ENCODE data around the gene C11orf65.

The C11orf65 gene

DNA sequence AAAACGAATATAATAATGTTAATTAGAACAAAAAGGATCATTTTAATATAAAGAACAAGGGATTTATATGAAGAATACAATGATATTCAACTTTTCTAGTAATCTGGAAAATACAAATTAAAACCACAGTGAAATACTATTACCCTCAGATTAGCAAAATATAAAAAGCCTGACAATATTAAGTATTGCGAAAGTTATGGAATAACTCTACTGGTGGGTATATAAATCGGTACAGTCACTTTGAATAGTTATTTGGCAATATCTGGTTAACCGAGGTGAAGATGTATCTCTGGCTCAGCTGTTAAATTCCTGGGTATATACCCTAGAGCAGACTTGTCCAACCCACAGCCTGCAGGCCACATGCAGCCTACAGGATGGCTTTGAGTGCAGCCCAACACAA is 125.7 kb downstream of the C11orf65 start:
- Histone ChIP-seq H3K27ac (ENCODE audit: extremely low read depth, low read depth, low read length) (no peak overlapping the region), H3K4me3 (ENCODE audit: low read depth, low read length) (no peak overlapping the region), H3K36me3 (ENCODE audit: control insufficient read depth in 2 of 2, insufficient read depth in 1 of 2, low read length in 2 of 2) (peaks cover 0 to 25% of the 10 kb centered on the region in 2 experiments; a peak in 1 of 3 replicates), H3K9me3 (ENCODE audit: control insufficient read depth, insufficient read depth, low read depth, low read length) (no peaks in the 10 kb centered on the region), H3K4me1 (ENCODE audit: control insufficient read depth, insufficient read depth, low read length) (no peaks in the 10 kb centered on the region)
- TF ChIP-seq, protein P1, sequence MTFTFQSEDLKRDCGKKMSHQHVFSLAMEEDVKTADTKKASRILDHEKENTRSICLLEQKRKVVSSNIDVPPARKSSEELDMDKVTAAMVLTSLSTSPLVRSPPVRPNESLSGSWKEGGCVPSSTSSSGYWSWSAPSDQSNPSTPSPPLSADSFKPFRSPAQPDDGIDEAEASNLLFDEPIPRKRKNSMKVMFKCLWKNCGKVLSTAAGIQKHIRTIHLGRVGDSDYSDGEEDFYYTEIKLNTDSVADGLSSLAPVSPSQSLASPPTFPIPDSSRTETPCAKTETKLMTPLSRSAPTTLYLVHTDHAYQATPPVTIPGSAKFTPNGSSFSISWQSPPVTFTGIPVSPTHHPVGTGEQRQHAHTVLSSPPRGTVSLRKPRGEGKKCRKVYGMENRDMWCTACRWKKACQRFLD (tag by site-specific recombination; IDR thresholded peaks at IDR 0.05): no peak
- TF ChIP-seq SCRT2 (tag by site-specific recombination; IDR thresholded peaks at IDR 0.05) (no peak), ZNF624 (tag by site-specific recombination; IDR thresholded peaks at IDR 0.05) (no peak), ZNF214 (tag by site-specific recombination; IDR thresholded peaks at IDR 0.05; ENCODE audit: borderline replicate concordance) (no peak), ZNF175 (tag by site-specific recombination; IDR thresholded peaks at IDR 0.05) (no peak), ZNF404 (tag by site-specific recombination; IDR thresholded peaks at IDR 0.05) (no peak), SALL2 (tag by site-specific recombination; IDR thresholded peaks at IDR 0.05; ENCODE audit: borderline replicate concordance) (no peak), ZBTB17 (tag by site-specific recombination; IDR thresholded peaks at IDR 0.05) (no peak), ZNF366 (tag by site-specific recombination; conservative IDR thresholded peaks at IDR 0.05) (no peak), ZNF350 (tag by site-specific recombination; IDR thresholded peaks at IDR 0.05) (no peak), ZFHX2 (tag by site-specific recombination; conservative IDR thresholded peaks at IDR 0.05) (no peak), ZNF174 (tag by site-specific recombination; IDR thresholded peaks at IDR 0.05) (no peak)
- TF ChIP-seq, protein P2, sequence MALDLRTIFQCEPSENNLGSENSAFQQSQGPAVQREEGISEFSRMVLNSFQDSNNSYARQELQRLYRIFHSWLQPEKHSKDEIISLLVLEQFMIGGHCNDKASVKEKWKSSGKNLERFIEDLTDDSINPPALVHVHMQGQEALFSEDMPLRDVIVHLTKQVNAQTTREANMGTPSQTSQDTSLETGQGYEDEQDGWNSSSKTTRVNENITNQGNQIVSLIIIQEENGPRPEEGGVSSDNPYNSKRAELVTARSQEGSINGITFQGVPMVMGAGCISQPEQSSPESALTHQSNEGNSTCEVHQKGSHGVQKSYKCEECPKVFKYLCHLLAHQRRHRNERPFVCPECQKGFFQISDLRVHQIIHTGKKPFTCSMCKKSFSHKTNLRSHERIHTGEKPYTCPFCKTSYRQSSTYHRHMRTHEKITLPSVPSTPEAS (tag by site-specific recombination; IDR thresholded peaks at IDR 0.05): no peak
- POLR2A ChIA-PET: no interaction called here
- CTCF ChIA-PET: no interaction called here

DNA sequence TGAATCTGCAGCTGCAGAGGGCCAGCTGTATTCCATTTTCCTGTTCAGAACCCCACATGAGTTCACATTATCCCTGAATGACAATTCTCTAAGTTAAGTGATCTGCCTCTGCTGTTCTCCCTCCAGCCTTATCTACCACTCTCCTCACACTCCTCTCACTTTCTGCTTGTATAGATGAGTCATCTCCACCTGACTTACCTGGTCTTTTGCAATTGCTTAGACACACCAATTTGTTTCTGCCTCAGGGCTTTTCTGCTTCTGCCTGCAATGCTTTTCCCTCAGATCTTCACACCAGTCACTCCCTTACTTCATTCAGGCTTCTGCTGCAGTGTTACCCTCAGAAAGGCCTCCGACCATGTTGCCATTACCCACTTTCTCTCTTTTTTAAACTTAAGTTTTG is 126.4 kb downstream of the C11orf65 start:
- ChIA-PET CTCF (no interaction called here), POLR2A (no interaction called here)
- H3K36me3 ChIP-seq (ENCODE audit: control insufficient read depth in 2 of 2, insufficient read depth in 1 of 2, low read length in 2 of 2): peaks cover 0 to 31% of the 10 kb centered on the region in 2 experiments; a peak in 1 of 3 replicates
- H3K4me3 ChIP-seq (ENCODE audit: low read depth, low read length): no peak overlapping the region
- H3K27ac ChIP-seq (ENCODE audit: extremely low read depth, low read depth, low read length): no peak overlapping the region
- no peaks in the 10 kb centered on the region for H3K9me3 ChIP-seq (ENCODE audit: control insufficient read depth, insufficient read depth, low read depth, low read length)
- H3K4me1 ChIP-seq (ENCODE audit: control insufficient read depth, insufficient read depth, low read length): no peaks in the 10 kb centered on the region
- TF ChIP-seq ZNF214 (tag by site-specific recombination; IDR thresholded peaks at IDR 0.05; ENCODE audit: borderline replicate concordance): no peak
- no peak for TF ChIP-seq ZNF341 (tag by site-specific recombination; IDR thresholded peaks at IDR 0.05; ENCODE audit: low read depth)
- TF ChIP-seq ZNF521 (tag by site-specific recombination; IDR thresholded peaks at IDR 0.05): no peak
- TF ChIP-seq, protein P1 (tag by site-specific recombination; IDR thresholded peaks at IDR 0.05): no peak
- no peak for TF ChIP-seq ZNF514 (tag by site-specific recombination; IDR thresholded peaks at IDR 0.05)
- TF ChIP-seq ZNF785 (tag by site-specific recombination; IDR thresholded peaks at IDR 0.05): no peak
- TF ChIP-seq ZNF560 (tag by site-specific recombination; IDR thresholded peaks at IDR 0.05; ENCODE audit: borderline replicate concordance): no peak
- TF ChIP-seq ZNF585B (tag by site-specific recombination; IDR thresholded peaks at IDR 0.05): no peak
- TF ChIP-seq, protein P3, sequence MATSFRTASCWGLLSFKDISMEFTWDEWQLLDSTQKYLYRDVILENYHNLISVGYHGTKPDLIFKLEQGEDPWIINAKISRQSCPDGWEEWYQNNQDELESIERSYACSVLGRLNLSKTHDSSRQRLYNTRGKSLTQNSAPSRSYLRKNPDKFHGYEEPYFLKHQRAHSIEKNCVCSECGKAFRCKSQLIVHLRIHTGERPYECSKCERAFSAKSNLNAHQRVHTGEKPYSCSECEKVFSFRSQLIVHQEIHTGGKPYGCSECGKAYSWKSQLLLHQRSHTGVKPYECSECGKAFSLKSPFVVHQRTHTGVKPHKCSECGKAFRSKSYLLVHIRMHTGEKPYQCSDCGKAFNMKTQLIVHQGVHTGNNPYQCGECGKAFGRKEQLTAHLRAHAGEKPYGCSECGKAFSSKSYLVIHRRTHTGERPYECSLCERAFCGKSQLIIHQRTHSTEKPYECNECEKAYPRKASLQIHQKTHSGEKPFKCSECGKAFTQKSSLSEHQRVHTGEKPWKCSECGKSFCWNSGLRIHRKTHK (tag by site-specific recombination; IDR thresholded peaks at IDR 0.05): no peak
- TF ChIP-seq, protein P4, sequence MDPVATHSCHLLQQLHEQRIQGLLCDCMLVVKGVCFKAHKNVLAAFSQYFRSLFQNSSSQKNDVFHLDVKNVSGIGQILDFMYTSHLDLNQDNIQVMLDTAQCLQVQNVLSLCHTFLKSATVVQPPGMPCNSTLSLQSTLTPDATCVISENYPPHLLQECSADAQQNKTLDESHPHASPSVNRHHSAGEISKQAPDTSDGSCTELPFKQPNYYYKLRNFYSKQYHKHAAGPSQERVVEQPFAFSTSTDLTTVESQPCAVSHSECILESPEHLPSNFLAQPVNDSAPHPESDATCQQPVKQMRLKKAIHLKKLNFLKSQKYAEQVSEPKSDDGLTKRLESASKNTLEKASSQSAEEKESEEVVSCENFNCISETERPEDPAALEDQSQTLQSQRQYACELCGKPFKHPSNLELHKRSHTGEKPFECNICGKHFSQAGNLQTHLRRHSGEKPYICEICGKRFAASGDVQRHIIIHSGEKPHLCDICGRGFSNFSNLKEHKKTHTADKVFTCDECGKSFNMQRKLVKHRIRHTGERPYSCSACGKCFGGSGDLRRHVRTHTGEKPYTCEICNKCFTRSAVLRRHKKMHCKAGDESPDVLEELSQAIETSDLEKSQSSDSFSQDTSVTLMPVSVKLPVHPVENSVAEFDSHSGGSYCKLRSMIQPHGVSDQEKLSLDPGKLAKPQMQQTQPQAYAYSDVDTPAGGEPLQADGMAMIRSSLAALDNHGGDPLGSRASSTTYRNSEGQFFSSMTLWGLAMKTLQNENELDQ (tag by site-specific recombination; IDR thresholded peaks at IDR 0.05; ENCODE audit: low read depth): no peak
- peak; percentile 82 for TF ChIP-seq KLF8 (tag by site-specific recombination; IDR thresholded peaks at IDR 0.05)
- TF ChIP-seq ZNF302 (tag by site-specific recombination; IDR thresholded peaks at IDR 0.05; ENCODE audit: low read depth): no peak
- TF ChIP-seq ZEB2 (tag by site-specific recombination; IDR thresholded peaks at IDR 0.05): no peak
- TF ChIP-seq, protein P5, sequence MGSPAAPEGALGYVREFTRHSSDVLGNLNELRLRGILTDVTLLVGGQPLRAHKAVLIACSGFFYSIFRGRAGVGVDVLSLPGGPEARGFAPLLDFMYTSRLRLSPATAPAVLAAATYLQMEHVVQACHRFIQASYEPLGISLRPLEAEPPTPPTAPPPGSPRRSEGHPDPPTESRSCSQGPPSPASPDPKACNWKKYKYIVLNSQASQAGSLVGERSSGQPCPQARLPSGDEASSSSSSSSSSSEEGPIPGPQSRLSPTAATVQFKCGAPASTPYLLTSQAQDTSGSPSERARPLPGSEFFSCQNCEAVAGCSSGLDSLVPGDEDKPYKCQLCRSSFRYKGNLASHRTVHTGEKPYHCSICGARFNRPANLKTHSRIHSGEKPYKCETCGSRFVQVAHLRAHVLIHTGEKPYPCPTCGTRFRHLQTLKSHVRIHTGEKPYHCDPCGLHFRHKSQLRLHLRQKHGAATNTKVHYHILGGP (tag by site-specific recombination; IDR thresholded peaks at IDR 0.05): no peak
- no peak for TF ChIP-seq ZNF223 (tag by site-specific recombination; IDR thresholded peaks at IDR 0.05)
- no peak for TF ChIP-seq KLF1 (tag by site-specific recombination; IDR thresholded peaks at IDR 0.05)

Measured in HEK293 (cell line).